ENCODE measurements around the gene DYNC1LI1. TPM values are rescaled to one million over a fixed set of nuclear protein-coding genes. Genes with fewer than 3 reads are reported as not detected.

Gene DYNC1LI1
- total and polyA plus RNA-seq, 4 donors: 9.2 to 21.1 (median 13.6) TPM

- Histone ChIP-seq H3K4me1 (ENCODE audit: control insufficient read depth in 4 of 4, insufficient read depth in 4 of 4, low read length in 3 of 4) (peaks cover 0 to 11% (median 0%) of the 10 kb centered on the region in 4 donors), H3K27me3 (ENCODE audit: control insufficient read depth in 4 of 4, insufficient read depth in 4 of 4, low read length in 3 of 4) (no peaks in the 10 kb centered on the region), H3K27ac (ENCODE audit: low read depth in 1 of 2, low read length in 2 of 2) (no peak overlapping the region), H3K36me3 (ENCODE audit: control insufficient read depth in 4 of 4, insufficient read depth in 3 of 4, low read depth in 1 of 4, low read length in 3 of 4) (peaks cover 8 to 32% (median 17%) of the 10 kb centered on the region in 4 donors), H3K4me3 (ENCODE audit: low read depth in 1 of 3, low read length in 3 of 3) (no peak overlapping the region), H3K9ac (ENCODE audit: low read depth in 1 of 2, low read length in 2 of 2) (no peak overlapping the region), H3K9me3 (ENCODE audit: control insufficient read depth in 4 of 4, low read length in 3 of 4) (no peaks in the 10 kb centered on the region)
- TF ChIP-seq HNF4A (conservative IDR thresholded peaks at IDR 0.05) (no peak), FOXA2 (IDR thresholded peaks at IDR 0.05) (no peak), CTCF (IDR thresholded peaks at IDR 0.05; ENCODE audit: low read depth, low read length, missing input control) (no peak), ATF3 (IDR thresholded peaks at IDR 0.05) (no peak), HNF4G (IDR thresholded peaks at IDR 0.05) (no peak)
- WGBS: 98% methylated on average over 3 of the region's 3 CpGs
- DNase-seq (ENCODE audit: low spot score): no peak
Observed at GRCh38 chr3:32487781-32488473, 82.7 kb downstream of the DYNC1LI1 start.

GRCh38 chr3:32484436-32484835 is 86.2 kb downstream of the DYNC1LI1 start:
- peak overlapping the region in 1 of 2 donors; percentile 41 for H3K27ac ChIP-seq (ENCODE audit: low read depth in 1 of 2, low read length in 2 of 2)
- no peak for TF ChIP-seq FOXA1 (IDR thresholded peaks at IDR 0.05)
- TF ChIP-seq FOXA2 (IDR thresholded peaks at IDR 0.05): no peak
- no peak for TF ChIP-seq YY1 (IDR thresholded peaks at IDR 0.05)
- H3K4me1 ChIP-seq (ENCODE audit: control insufficient read depth in 4 of 4, insufficient read depth in 4 of 4, low read length in 3 of 4): no peaks in the 10 kb centered on the region
- no peak for DNase-seq (ENCODE audit: low spot score)
- no peak overlapping the region for H3K4me3 ChIP-seq (ENCODE audit: low read depth in 1 of 3, low read length in 3 of 3)
- peaks cover 10 to 36% (median 22%) of the 10 kb centered on the region in 4 donors for H3K36me3 ChIP-seq (ENCODE audit: control insufficient read depth in 4 of 4, insufficient read depth in 3 of 4, low read depth in 1 of 4, low read length in 3 of 4)
- H3K9ac ChIP-seq (ENCODE audit: low read depth in 1 of 2, low read length in 2 of 2): no peak overlapping the region
- WGBS: 85% methylated on average over 6 of the region's 6 CpGs
- H3K27me3 ChIP-seq (ENCODE audit: control insufficient read depth in 4 of 4, insufficient read depth in 4 of 4, low read length in 3 of 4): no peaks in the 10 kb centered on the region
- no peaks in the 10 kb centered on the region for H3K9me3 ChIP-seq (ENCODE audit: control insufficient read depth in 4 of 4, low read length in 3 of 4)

GRCh38 chr3:32483772-32484171 is 86.9 kb downstream of the DYNC1LI1 start:
- WGBS: 75% methylated on average over 1 of the region's 1 CpG
- no peak for DNase-seq (ENCODE audit: low spot score)
- peaks cover 10 to 38% (median 25%) of the 10 kb centered on the region in 4 donors for H3K36me3 ChIP-seq (ENCODE audit: control insufficient read depth in 4 of 4, insufficient read depth in 3 of 4, low read depth in 1 of 4, low read length in 3 of 4)
- H3K9me3 ChIP-seq (ENCODE audit: control insufficient read depth in 4 of 4, low read length in 3 of 4): no peaks in the 10 kb centered on the region
- no peak overlapping the region for H3K27ac ChIP-seq (ENCODE audit: low read depth in 1 of 2, low read length in 2 of 2)
- H3K4me1 ChIP-seq (ENCODE audit: control insufficient read depth in 4 of 4, insufficient read depth in 4 of 4, low read length in 3 of 4): no peaks in the 10 kb centered on the region
- H3K9ac ChIP-seq (ENCODE audit: low read depth in 1 of 2, low read length in 2 of 2): no peak overlapping the region
- H3K27me3 ChIP-seq (ENCODE audit: control insufficient read depth in 4 of 4, insufficient read depth in 4 of 4, low read length in 3 of 4): no peaks in the 10 kb centered on the region
- no peak overlapping the region for H3K4me3 ChIP-seq (ENCODE audit: low read depth in 1 of 3, low read length in 3 of 3)
- TF ChIP-seq JUND (IDR thresholded peaks at IDR 0.05): no peak
- TF ChIP-seq EGR1 (IDR thresholded peaks at IDR 0.05; ENCODE audit: low read depth in 2 of 2): no peak
- TF ChIP-seq HNF4A (conservative IDR thresholded peaks at IDR 0.05): no peak
- no peak for TF ChIP-seq ZBTB33 (IDR thresholded peaks at IDR 0.05)
- no peak for TF ChIP-seq MAX (IDR thresholded peaks at IDR 0.05)
- TF ChIP-seq HNF4G (IDR thresholded peaks at IDR 0.05): no peak
- TF ChIP-seq NR2F2 (IDR thresholded peaks at IDR 0.05): no peak
- TF ChIP-seq YY1 (IDR thresholded peaks at IDR 0.05): no peak
- no peak for TF ChIP-seq CTCF (IDR thresholded peaks at IDR 0.05; ENCODE audit: low read depth, low read length, missing input control)
- TF ChIP-seq TAF1 (conservative IDR thresholded peaks at IDR 0.05): no peak
- no peak for TF ChIP-seq SP1 (IDR thresholded peaks at IDR 0.05)
- no peak for TF ChIP-seq GABPA (IDR thresholded peaks at IDR 0.05 in 1 of 2, conservative IDR thresholded peaks at IDR 0.05 in 1 of 2)
- no peak for TF ChIP-seq REST (IDR thresholded peaks at IDR 0.05)
- no peak for TF ChIP-seq RXRA (IDR thresholded peaks at IDR 0.05)
- no peak for TF ChIP-seq RAD21 (IDR thresholded peaks at IDR 0.05)
